ENCODE measurements around the gene CLDN10. TPM values are rescaled to one million over a fixed set of nuclear protein-coding genes. Genes with fewer than 3 reads are reported as not detected.

CLDN10 gene
- total RNA-seq, 1 experiment from 2014 or later, result 24.7 TPM

- ChIA-PET CTCF (no interaction called here), POLR2A (no interaction called here)
- Mint-ChIP-seq H3K9me3 (no peaks in the 10 kb centered on the region), H3K4me3 (no peak overlapping the region), H3K27ac (no peak overlapping the region), H3K36me3 (no peaks in the 10 kb centered on the region), H3K4me1 (no peaks in the 10 kb centered on the region), H3K27me3 (ENCODE audit: low read depth) (no peaks in the 10 kb centered on the region)
- DNase-seq (ENCODE audit: low spot score), result no peak
- no peak for ATAC-seq
- TF ChIP-seq NR2C2 (CRISPR knock-in tag; IDR thresholded peaks at IDR 0.05) (no peak), ZNF317 (CRISPR knock-in tag; IDR thresholded peaks at IDR 0.05; ENCODE audit: borderline replicate concordance, low read depth) (no peak), E2F4 (CRISPR knock-in tag; IDR thresholded peaks at IDR 0.05; ENCODE audit: borderline replicate concordance, low read depth) (no peak), CREB1 (CRISPR knock-in tag; IDR thresholded peaks at IDR 0.05) (no peak), KAT7 (CRISPR knock-in tag; IDR thresholded peaks at IDR 0.05; ENCODE audit: borderline replicate concordance) (no peak), FOXJ3 (CRISPR knock-in tag; IDR thresholded peaks at IDR 0.05; ENCODE audit: borderline replicate concordance) (no peak), MLX (CRISPR knock-in tag; IDR thresholded peaks at IDR 0.05) (no peak), ZNF219 (CRISPR knock-in tag; IDR thresholded peaks at IDR 0.05; ENCODE audit: borderline replicate concordance) (no peak), FOXP1 (CRISPR knock-in tag; IDR thresholded peaks at IDR 0.05; ENCODE audit: borderline replicate concordance) (no peak), E2F5 (CRISPR knock-in tag; IDR thresholded peaks at IDR 0.05) (no peak), ZNF416 (CRISPR knock-in tag; IDR thresholded peaks at IDR 0.05) (no peak), SMAD3 (CRISPR knock-in tag; IDR thresholded peaks at IDR 0.05; ENCODE audit: borderline replicate concordance) (no peak), ZNF138 (CRISPR knock-in tag; conservative IDR thresholded peaks at IDR 0.05) (no peak), ELF4 (CRISPR knock-in tag; IDR thresholded peaks at IDR 0.05; ENCODE audit: low read depth) (no peak)
Measured at GRCh38 chr13:95510950-95511349, 41.6 kb upstream of the CLDN10 start.

GRCh38 chr13:95512424-95512823 lies 40.1 kb upstream of the CLDN10 start:
- ChIA-PET CTCF (no interaction called here), POLR2A (no interaction called here)
- no peaks in the 10 kb centered on the region for H3K27me3 Mint-ChIP-seq (ENCODE audit: low read depth)
- no peaks in the 10 kb centered on the region for H3K9me3 Mint-ChIP-seq
- ATAC-seq (no peak), DNase-seq (ENCODE audit: low spot score) (no peak)
- no peak overlapping the region for H3K4me3 Mint-ChIP-seq
- H3K36me3 Mint-ChIP-seq, result no peaks in the 10 kb centered on the region
- H3K27ac Mint-ChIP-seq, result no peak overlapping the region
- no peak for TF ChIP-seq MLX (CRISPR knock-in tag; IDR thresholded peaks at IDR 0.05)
- no peak for TF ChIP-seq ZNF232 (CRISPR knock-in tag; IDR thresholded peaks at IDR 0.05)
- TF ChIP-seq SMAD4 (CRISPR knock-in tag; IDR thresholded peaks at IDR 0.05), result no peak
- no peak for TF ChIP-seq KAT7 (CRISPR knock-in tag; IDR thresholded peaks at IDR 0.05; ENCODE audit: borderline replicate concordance)
- TF ChIP-seq GABPB1 (CRISPR knock-in tag; IDR thresholded peaks at IDR 0.05), result no peak
- no peak for TF ChIP-seq USF1 (CRISPR knock-in tag; IDR thresholded peaks at IDR 0.05)
- TF ChIP-seq ELF4 (CRISPR knock-in tag; IDR thresholded peaks at IDR 0.05; ENCODE audit: low read depth), result no peak
- no peak for TF ChIP-seq CBFB (CRISPR knock-in tag; IDR thresholded peaks at IDR 0.05; ENCODE audit: low read depth)
- no peak for TF ChIP-seq TCF7 (CRISPR knock-in tag; IDR thresholded peaks at IDR 0.05; ENCODE audit: low read depth)
- no peak for TF ChIP-seq AR (CRISPR knock-in tag; IDR thresholded peaks at IDR 0.05)
- no peak for TF ChIP-seq FOXK1 (CRISPR knock-in tag; IDR thresholded peaks at IDR 0.05)
- no peak for TF ChIP-seq MAX (CRISPR knock-in tag; IDR thresholded peaks at IDR 0.05)
- H3K4me1 Mint-ChIP-seq, result peaks cover 11% of the 10 kb centered on the region

Measured in WTC11 (cell line).